Gastrocnemius medialis (tissue), 4 donors: ENCODE data around the gene RGP1. TPM values are rescaled to one million over a fixed set of nuclear protein-coding genes. Genes with fewer than 3 reads are reported as not detected.

Experiments
- ATAC-seq, 2 donors: fragments of 150-250 bp; one replicate each; pipeline ENCODE4 v1.9.1; 2016
- DNase-seq, 2 donors: peaks; one replicate each; pipeline ENCODE4 v3.0.0-alpha.2; 2019
- H3K27ac ChIP-seq, 4 donors: fragments of 200-600 bp; sonication (generic); 1 replicate in 1 of 4; 2 replicates in 3 of 4; pipeline ENCODE4 v1.5.1; 2016 to 2018; ENCODE audit warnings: mild to moderate bottlenecking in 2 of 4, moderate library complexity in 1 of 4
- H3K27me3 ChIP-seq, 3 donors: fragments of 200-600 bp; sonication (generic) in 2 of 3; 1 replicate in 1 of 3; 2 replicates in 2 of 3; pipeline versions ENCODE4 v1.5.1 to v1.6.0; 2016 to 2019; ENCODE audit warnings: mild to moderate bottlenecking in 1 of 3, moderate library complexity in 1 of 3
- H3K36me3 ChIP-seq, 2 donors: fragments of 200-600 bp; sonication (generic) in 1 of 2; one replicate each; pipeline ENCODE4 v1.5.1; 2017 to 2018
- H3K4me1 ChIP-seq, 2 donors: fragments of 200-600 bp; sonication (generic) in 1 of 2; one replicate each; pipeline ENCODE4 v1.5.1; 2016 to 2017; ENCODE audit warnings: mild to moderate bottlenecking in 2 of 2
- H3K4me3 ChIP-seq, 4 donors: fragments of 200-600 bp; sonication (generic) in 3 of 4; 1 replicate in 1 of 4; 2 replicates in 3 of 4; pipeline ENCODE4 v1.5.1; 2016 to 2019; ENCODE audit warnings: mild to moderate bottlenecking in 2 of 4
- H3K9me3 ChIP-seq, 3 donors: fragments of 200-600 bp; sonication (generic) in 2 of 3; 1 replicate in 1 of 3; 2 replicates in 2 of 3; pipeline ENCODE4 v1.5.1; 2016 to 2019
- CTCF ChIP-seq, 5 experiments: fragments of 450-650 bp in 3 of 5; fragments of 200-600 bp in 2 of 5; sonication (generic) in 2 of 5; IDR thresholded peaks in 4 of 5; conservative IDR thresholded peaks in 1 of 5; 1 replicate in 4 of 5; 2 replicates in 1 of 5; pipeline ENCODE4 v1.5.1; 2016 to 2019; ENCODE audit warnings: antibody characterized with exemption in 5 of 5, mild to moderate bottlenecking in 3 of 5, moderate library complexity in 3 of 5
- POLR2A ChIP-seq, 2 donors: fragments of 450-650 bp; IDR thresholded peaks; one replicate each; pipeline ENCODE4 v1.6.1; 2017; ENCODE audit warnings: antibody characterized with exemption in 2 of 2, mild to moderate bottlenecking in 2 of 2, moderate library complexity in 2 of 2
- in situ Hi-C, 4 donors: fragments of 200-750 bp; cut with MboI; loops; one replicate each; pipeline versions ENCODE4 v1.15.0 to v1.8.0; 2017; ENCODE audit warnings: low sequenced_read_pairs in 4 of 4
- intact Hi-C: fragments of 100-400 bp; cut with DNase I; formaldehyde crosslinking; loops from one replicate; pipeline ENCODE4 v1.15.1; 2023; ENCODE audit warnings: low total_unique reads
- total RNA-seq, 4 donors: library from RNA; depleted of rRNA; stranded (reverse); fragments of >200 nt; gene quantifications; one replicate each; pipeline versions ENCODE4 v1.1.0 to v1.2.3, GENCODE V29; 2016

The RGP1 gene
- total RNA-seq, 4 donors from 2014 or later, result 22.0 to 41.1 (median 36.3) TPM

GRCh38 chr9:35714123-35714522, 35.0 kb upstream of the RGP1 start:
- intact Hi-C loops, result no loop called here
- no peaks in the 10 kb centered on the region for H3K4me1 ChIP-seq
- H3K27me3 ChIP-seq, result no peaks in the 10 kb centered on the region
- H3K27ac ChIP-seq, result no peak overlapping the region
- ATAC-seq (no peak), DNase-seq (no peak)
- in situ Hi-C loops, result no loop called here
- no peak for TF ChIP-seq CTCF (IDR thresholded peaks at IDR 0.05 in 4 of 5, conservative IDR thresholded peaks at IDR 0.05 in 1 of 5)
- TF ChIP-seq POLR2A (IDR thresholded peaks at IDR 0.05), result no peak
- H3K4me3 ChIP-seq, result no peak overlapping the region
- H3K9me3 ChIP-seq, result no peaks in the 10 kb centered on the region
- H3K36me3 ChIP-seq, result peaks cover 4 to 95% of the 10 kb centered on the region in 2 donors

GRCh38 chr9:35714579-35715252, 34.4 kb upstream of the RGP1 start:
- in situ Hi-C loops, result no loop called here
- peak overlapping the region in 1 of 4 donors; percentile 18 for H3K27ac ChIP-seq
- intact Hi-C loops, result no loop called here
- peaks cover 4 to 96% of the 10 kb centered on the region in 2 donors for H3K36me3 ChIP-seq
- H3K9me3 ChIP-seq, result no peaks in the 10 kb centered on the region
- ATAC-seq (no peak), DNase-seq (no peak)
- H3K4me3 ChIP-seq, result no peak overlapping the region
- H3K4me1 ChIP-seq, result no peaks in the 10 kb centered on the region
- no peaks in the 10 kb centered on the region for H3K27me3 ChIP-seq
- no peak for TF ChIP-seq CTCF (IDR thresholded peaks at IDR 0.05 in 4 of 5, conservative IDR thresholded peaks at IDR 0.05 in 1 of 5)
- no peak for TF ChIP-seq POLR2A (IDR thresholded peaks at IDR 0.05)

GRCh38 chr9:35716230-35716629, 32.9 kb upstream of the RGP1 start:
- Histone ChIP-seq H3K4me3 (no peak overlapping the region), H3K27me3 (no peaks in the 10 kb centered on the region), H3K4me1 (no peaks in the 10 kb centered on the region), H3K9me3 (no peaks in the 10 kb centered on the region), H3K36me3 (peaks cover 8 to 100% of the 10 kb centered on the region in 2 donors), H3K27ac (no peak overlapping the region)
- no peak for TF ChIP-seq POLR2A (IDR thresholded peaks at IDR 0.05)
- no peak for TF ChIP-seq CTCF (IDR thresholded peaks at IDR 0.05 in 4 of 5, conservative IDR thresholded peaks at IDR 0.05 in 1 of 5)
- no peak for DNase-seq
- in situ Hi-C loops (no loop called here), intact Hi-C loops (no loop called here)
- peak; percentile 53 to 75 for ATAC-seq

GRCh38 chr9:35717132-35717870, 31.8 kb upstream of the RGP1 start:
- intact Hi-C loops, result no loop called here

More at GRCh38 chr9:35717132-35717870, 31.8 kb upstream of the RGP1 start:
- TF ChIP-seq CTCF (IDR thresholded peaks at IDR 0.05 in 4 of 5, conservative IDR thresholded peaks at IDR 0.05 in 1 of 5), result no peak
- TF ChIP-seq POLR2A (IDR thresholded peaks at IDR 0.05), result no peak
- Histone ChIP-seq H3K9me3 (no peaks in the 10 kb centered on the region), H3K36me3 (peaks cover 11 to 100% of the 10 kb centered on the region in 2 donors), H3K27me3 (no peaks in the 10 kb centered on the region), H3K27ac (no peak overlapping the region), H3K4me1 (no peaks in the 10 kb centered on the region), H3K4me3 (no peak overlapping the region)
- ATAC-seq (no peak), DNase-seq (no peak)
- in situ Hi-C loops, result no loop called here
